Eye (tissue), 1 donor: ENCODE results near the gene STKLD1.
A peak's percentile ranks its signal among the peaks of the same experiment; 100 is the strongest.
"Not testable (repeated sequence)": the region's sequence is repeated elsewhere in the genome, so short reads cannot be mapped to it uniquely, and the experiment has no call there.

ENCODE experiments used
- DNase-seq: peaks from one replicate; pipeline ENCODE4 v3.0.0-alpha.2; 2015

The STKLD1 gene

GRCh38 chr9:133375724-133376654 is at the start of gene STKLD1, which contains the start of gene SURF4:
TSS of gene STKLD1 (plus strand) at chr9:133376366. CDS start at chr9:133376474, 108 bp downstream.
TSS of gene SURF4 (minus strand) at chr9:133376060. CDS start at chr9:133375969, 91 bp downstream.
- DNase-seq, result peak; percentile 98

GRCh38 chr9:133327021-133327420 is 49.1 kb upstream of the STKLD1 start:
- DNase-seq, result not testable (repeated sequence)

- no peak for DNase-seq
Observed at GRCh38 chr9:133327834-133328484, 48.2 kb upstream of the STKLD1 start.

GRCh38 chr9:133329306-133330156 is 46.6 kb upstream of the STKLD1 start:
- DNase-seq, result not testable (repeated sequence)

- no peak for DNase-seq
Observed at GRCh38 chr9:133331221-133331620, 44.9 kb upstream of the STKLD1 start.

GRCh38 chr9:133331641-133332380 is 44.4 kb upstream of the STKLD1 start:
- DNase-seq, result no peak

GRCh38 chr9:133332381-133332730 is 43.8 kb upstream of the STKLD1 start:
- no peak for DNase-seq

GRCh38 chr9:133333011-133333410 is 43.2 kb upstream of the STKLD1 start:
- DNase-seq, result no peak

GRCh38 chr9:133333566-133333965 is 42.6 kb upstream of the STKLD1 start:
- no peak for DNase-seq

GRCh38 chr9:133334161-133334560 is 42.0 kb upstream of the STKLD1 start:
- DNase-seq, result no peak

- DNase-seq, result not testable (repeated sequence)
Observed at GRCh38 chr9:133334888-133335287, 41.3 kb upstream of the STKLD1 start.

- DNase-seq, result peak; percentile 95
Observed at GRCh38 chr9:133335924-133336811, 40.0 kb upstream of the STKLD1 start, which contains the start of gene SURF6. TSS of gene SURF6 (minus strand) at chr9:133336188. CDS start at chr9:133336132, 56 bp downstream.

GRCh38 chr9:133339641-133340040 is 36.5 kb upstream of the STKLD1 start:
- DNase-seq, result no peak

GRCh38 chr9:133340256-133340655 is 35.9 kb upstream of the STKLD1 start:
- no peak for DNase-seq

GRCh38 chr9:133340916-133341315 is 35.2 kb upstream of the STKLD1 start:
- DNase-seq, result no peak

- DNase-seq, result no peak
Observed at GRCh38 chr9:133341369-133342068, 34.6 kb upstream of the STKLD1 start.

- no peak for DNase-seq
Observed at GRCh38 chr9:133342069-133342406, 34.1 kb upstream of the STKLD1 start.

- DNase-seq, result no peak
Observed at GRCh38 chr9:133342570-133342969, 33.6 kb upstream of the STKLD1 start.

- DNase-seq, result no peak
Observed at GRCh38 chr9:133344071-133344470, 32.1 kb upstream of the STKLD1 start.

GRCh38 chr9:133344979-133345378 is 31.2 kb upstream of the STKLD1 start:
- no peak for DNase-seq

- no peak for DNase-seq
Observed at GRCh38 chr9:133345596-133345995, 30.6 kb upstream of the STKLD1 start.
